NCI-H226 (cell line): Measurements from ENCODE around the gene NTMT1.

Experiments used
- DNase-seq: peaks from one replicate; pipeline ENCODE4 v3.0.0-alpha.2; 2015

The NTMT1 gene

GRCh38 chr9:129597355-129598088 is 28.4 kb upstream of the NTMT1 start:
- DNase-seq = no peak

GRCh38 chr9:129598089-129598596 is 27.8 kb upstream of the NTMT1 start:
- DNase-seq = no peak

GRCh38 chr9:129601082-129601674 is 24.8 kb upstream of the NTMT1 start:
- DNase-seq = no peak

GRCh38 chr9:129602598-129603415 is 23.2 kb upstream of the NTMT1 start:
- no peak for DNase-seq

GRCh38 chr9:129604056-129604765 is 21.8 kb upstream of the NTMT1 start:
- no peak for DNase-seq

DNA sequence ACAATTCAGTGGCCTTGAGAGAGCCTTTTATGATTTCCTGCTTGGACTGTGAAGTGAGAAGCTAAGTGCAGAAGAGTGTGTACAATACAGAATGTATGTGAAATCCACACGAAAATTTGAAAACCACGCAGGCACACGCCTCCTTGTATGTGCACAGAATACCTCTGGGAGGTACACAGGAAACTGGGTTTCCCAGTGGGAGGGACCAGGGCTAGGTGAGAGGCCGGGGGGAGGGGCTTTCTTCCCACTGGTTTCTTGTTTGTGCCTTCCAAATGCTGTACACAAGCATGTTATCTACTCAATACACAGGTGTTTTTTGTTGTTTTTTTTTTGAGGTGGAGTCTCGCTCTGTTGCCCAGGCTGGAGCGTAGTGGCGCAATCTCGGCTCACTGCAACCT is 21.2 kb upstream of the NTMT1 start:
- DNase-seq = no peak

GRCh38 chr9:129606161-129607026 is 19.6 kb upstream of the NTMT1 start:
- no peak for DNase-seq

DNA sequence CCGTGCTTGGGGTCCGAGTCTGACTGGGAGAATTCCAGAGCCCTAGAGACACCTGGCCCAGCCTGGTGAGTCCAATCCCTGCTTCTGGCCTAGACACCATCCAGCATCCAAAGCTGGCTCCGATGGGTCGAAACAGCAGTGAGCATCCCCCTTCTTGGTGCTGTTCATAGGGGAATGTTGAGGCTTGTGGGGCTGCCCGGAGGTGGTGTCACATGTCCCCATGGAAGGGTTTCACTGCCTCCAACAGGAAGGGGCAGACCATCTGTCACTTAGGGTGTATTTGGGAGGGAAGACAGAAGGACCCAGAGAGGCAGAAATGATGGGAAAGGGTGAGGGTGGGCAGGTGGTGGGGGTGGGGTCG is 19.0 kb upstream of the NTMT1 start:
- no peak for DNase-seq

DNA sequence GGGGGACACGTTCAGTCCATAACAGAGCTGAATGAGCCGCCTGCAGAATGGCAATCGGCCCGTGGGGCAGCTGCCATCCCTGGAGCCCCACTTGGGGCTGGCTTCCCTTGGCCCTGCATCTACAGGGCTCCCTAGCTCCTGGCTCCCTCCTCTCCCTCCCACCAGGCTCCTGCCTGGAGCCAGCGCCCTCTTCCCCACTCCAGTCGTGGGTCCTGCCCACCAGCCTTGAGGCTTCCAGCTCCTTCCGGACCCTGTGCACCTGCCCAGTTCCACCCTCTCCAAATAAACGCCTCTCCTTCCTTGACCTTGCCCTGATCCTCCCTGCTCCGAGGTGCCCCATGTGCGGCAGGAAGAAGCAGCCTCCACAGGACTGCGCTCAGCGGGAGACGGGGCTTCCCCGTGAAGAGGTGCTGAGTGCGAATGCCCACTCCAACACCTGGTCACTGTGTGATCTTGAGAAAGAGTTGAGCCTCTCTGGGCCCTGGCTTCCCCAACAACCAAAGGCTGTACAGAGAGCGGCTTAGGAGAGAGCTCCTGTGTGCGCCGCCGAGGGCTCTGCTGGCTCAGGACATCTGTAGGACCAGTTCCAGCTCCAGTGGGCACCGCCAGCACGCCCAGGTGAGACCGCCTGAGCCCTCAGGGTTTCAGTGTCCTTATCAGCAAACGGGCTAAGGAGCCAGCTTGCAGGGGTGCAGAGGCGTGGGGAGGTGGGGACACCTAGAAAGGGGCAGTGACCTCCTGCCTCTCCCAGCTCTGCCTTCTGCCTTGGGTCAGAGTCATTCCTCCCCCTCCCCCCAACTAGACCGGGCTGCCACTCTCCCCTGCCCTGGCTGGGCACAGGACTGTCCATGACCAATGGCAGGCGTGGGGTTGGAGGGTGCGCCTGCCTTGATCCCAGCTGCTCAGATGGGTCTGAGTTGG is 17.1 kb upstream of the NTMT1 start:
- DNase-seq = no peak

DNA sequence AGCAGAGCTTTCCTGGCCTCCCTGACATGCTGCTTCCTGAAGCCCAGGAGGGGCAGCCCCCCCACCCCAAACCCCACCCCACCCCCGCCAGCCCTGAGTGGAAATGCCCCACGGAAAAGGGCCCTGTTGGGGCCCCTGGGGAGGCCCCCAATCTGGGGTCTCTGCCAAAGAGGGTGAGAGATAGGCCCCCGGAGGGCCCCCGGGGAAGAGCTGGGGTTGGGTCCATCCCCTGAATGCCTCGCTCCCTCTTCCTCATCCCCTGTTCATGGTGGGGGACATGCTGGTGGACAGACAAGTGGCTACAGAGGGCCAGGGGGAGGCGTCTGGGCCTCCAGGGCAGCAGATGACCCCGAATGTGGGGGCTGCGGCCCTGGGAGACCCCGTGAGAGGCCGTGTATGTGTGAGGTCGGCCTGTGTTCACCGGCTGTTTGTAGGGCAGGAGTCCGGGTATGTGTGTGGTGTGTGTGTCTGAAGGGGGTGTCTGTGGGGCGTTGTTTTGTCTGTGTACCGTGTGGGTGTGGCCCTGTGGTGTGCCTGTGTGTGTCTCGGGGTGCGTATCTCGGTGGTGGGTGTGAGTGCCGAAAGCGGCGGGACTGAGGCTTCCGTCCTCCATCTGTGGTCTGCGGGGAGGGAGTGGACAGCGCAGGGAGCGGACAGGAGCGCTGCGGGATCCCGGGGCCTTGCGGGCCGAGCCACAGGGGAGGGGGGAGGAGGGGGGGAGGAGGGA is 16.3 kb upstream of the NTMT1 start:
- DNase-seq = peak; percentile 54

- DNase-seq = no peak
Measured at GRCh38 chr9:129610213-129610472, 15.8 kb upstream of the NTMT1 start.

DNA sequence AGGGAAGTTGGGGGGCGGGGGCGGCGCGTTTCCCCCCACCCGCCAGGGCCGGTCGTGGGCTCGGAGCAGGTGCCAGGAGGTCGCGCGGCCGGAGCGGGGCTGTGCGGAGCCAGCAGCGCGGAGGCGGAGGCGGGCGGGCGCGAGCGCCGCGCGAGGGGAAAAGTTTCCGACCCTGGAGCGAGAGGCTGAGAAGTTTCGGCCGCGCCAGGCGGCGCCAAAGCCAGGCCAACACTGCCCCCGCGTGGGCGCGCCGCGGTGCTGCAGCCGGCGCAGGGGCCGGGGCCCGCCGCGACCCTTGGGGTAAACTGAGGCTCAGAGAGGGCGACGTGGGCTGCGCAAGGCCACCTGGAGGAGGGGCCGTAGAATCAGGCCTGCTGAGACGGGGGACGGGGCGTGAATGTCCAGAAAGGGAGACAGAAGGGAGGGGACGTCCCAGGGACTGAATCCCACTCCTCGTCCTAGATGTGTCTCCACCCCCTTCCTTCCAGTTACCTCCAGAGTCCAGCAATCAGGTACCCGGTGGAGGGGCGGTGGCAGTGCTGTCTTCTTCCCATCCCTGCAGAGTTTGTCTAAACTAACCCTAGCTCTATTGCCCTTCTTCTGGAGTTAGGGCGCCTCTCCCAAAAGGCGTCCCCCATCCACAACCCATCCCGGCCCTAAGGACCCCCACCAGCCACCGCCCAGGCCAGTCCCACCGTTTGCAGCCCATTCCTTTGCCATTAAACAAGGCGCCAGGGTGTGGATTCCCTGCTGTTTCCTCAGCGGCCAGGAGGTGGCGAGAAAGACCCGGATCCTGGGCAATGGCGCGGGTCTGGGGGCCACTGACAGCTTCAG is 15.3 kb upstream of the NTMT1 start:
- DNase-seq = peak; percentile 56

DNA sequence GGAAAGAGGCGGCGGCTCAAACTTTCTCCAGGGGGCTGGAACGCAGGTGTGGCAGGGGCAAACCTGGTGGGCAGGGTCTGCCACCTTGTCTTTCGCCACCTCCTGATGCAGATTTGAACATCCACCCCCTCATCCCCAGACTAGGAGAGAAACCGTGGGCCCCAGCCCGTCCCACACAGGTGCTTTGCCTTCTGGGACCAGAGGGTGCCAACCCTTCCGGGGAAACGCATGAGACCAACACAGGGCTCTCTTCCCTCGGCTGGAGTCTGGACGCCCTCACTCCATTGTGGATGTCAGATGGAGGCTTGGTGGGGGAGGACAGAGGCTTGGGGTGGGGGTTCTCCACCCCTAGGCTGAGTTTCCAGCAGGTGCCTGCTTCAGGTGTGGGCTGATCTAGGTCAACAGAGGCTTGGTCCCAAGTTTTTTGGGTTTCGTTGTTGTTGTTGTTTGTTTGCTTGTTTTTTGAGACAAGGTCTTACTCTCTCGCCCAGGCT is 14.6 kb upstream of the NTMT1 start:
- no peak for DNase-seq

DNA sequence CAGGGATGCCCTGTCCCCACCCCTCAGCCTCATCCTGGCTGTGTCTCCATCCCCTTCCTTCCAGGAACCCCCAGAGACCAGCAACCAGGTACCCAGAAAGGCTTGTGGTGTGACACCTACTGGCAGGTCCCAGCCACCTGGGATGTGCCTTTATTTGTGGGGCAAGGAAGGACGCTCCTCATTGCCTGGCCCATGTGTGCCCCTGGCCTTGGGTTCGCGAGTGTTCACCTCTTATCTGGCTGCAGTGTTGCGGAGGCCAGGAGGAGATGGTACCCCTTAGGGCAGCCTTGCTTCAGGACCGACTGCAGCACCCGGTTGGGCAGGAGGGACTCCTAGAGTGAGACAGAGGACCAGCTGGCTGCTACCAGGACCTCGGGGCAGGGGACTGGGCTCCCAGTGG is 13.8 kb upstream of the NTMT1 start:
- no peak for DNase-seq

DNA sequence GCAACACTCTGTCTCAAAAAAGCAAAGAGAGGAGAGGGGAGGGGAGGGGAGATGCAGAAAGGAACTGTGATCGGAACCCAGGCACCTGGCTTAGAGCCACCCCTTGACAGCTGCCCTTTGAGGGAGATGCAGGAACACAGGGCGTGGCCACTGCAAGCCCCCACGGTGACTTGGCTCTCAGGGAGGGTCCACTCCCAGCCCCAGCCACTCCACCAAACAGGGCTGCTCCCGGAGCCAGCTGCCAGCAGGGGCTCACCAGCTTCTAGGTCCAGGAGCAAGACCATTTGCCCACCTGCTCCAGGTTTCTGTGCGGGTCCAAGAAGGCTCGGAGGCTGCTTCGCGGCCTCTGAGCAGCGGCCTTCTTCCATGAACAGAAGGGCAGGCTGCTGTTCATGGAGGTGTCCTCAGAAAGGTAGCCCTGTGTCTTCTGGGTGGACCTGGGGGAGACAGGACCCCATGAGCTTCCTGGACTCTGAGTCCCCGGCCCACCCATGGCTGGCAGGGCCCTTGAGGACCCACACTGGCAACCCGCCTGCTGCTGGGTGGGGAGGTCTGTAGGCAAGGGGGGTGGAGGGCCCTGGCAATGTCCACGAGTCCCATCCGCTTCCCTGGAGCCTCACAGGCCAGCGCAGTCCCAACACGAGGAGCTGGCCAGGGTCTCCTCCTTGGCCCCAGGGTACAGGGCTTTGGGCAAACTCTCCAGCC is 13.0 kb upstream of the NTMT1 start:
- DNase-seq = no peak

GRCh38 chr9:129613520-129614175 is 12.3 kb upstream of the NTMT1 start:
- no peak for DNase-seq

DNA sequence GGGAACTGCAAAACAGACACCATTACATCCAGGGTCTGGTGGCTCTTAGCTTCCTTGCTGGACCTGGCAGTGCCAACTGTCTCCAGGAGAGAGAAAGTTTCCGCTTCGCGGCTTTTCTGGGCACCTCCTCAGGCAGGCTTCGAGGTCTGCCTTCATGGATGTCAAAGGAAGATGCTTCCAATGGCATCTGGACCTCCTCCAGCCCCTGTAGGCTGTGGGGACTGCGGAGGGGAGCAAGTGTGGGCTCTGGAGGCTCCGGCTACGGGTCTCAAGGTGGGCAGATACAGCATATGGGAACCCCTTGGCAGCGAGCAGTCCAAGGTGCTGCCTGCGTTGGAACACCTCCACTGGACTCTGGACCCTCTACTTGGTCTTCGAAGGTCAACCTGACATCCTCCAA is 11.0 kb upstream of the NTMT1 start:
- DNase-seq = no peak
